Hepatocyte (in vitro differentiated cells): Measurements from ENCODE around the gene SLC1A2. TPM values are rescaled to one million over a fixed set of nuclear protein-coding genes. Genes with fewer than 3 reads are reported as not detected.

Experiments used
- DNase-seq: peaks from one replicate; pipeline ENCODE4 v3.0.0-alpha.2; 2016; ENCODE audit warnings: low spot score
- H2AFZ ChIP-seq: fragments of 200-600 bp; sonication (generic); 2 replicates; pipeline ENCODE4 v1.6.0; 2016; ENCODE audit warnings: antibody characterized with exemption, mild to moderate bottlenecking
- H3K27ac ChIP-seq: fragments of 200-600 bp; sonication (generic); 2 replicates; pipeline ENCODE4 v1.5.1; 2016; ENCODE audit warnings: mild to moderate bottlenecking
- H3K27me3 ChIP-seq: fragments of 200-600 bp; sonication (generic); 2 replicates; pipeline ENCODE4 v1.6.1; 2016
- H3K36me3 ChIP-seq: fragments of 200-600 bp; sonication (generic); replicated peaks from 2 replicates; pipeline ENCODE4 v1.5.1; 2016; ENCODE audit warnings: low read depth; ENCODE audit not compliant: insufficient read depth
- H3K4me1 ChIP-seq: fragments of 200-600 bp; sonication (generic); 2 replicates; pipeline ENCODE4 v1.5.1; 2016; ENCODE audit warnings: mild to moderate bottlenecking, moderate library complexity; ENCODE audit not compliant: insufficient read depth
- H3K4me2 ChIP-seq: fragments of 200-600 bp; sonication (generic); 2 replicates; pipeline ENCODE4 v1.6.0; 2016
- H3K4me3 ChIP-seq: fragments of 200-600 bp; sonication (generic); 2 replicates; pipeline ENCODE4 v1.5.1; 2016; ENCODE audit warnings: mild to moderate bottlenecking
- H3K79me2 ChIP-seq: fragments of 200-600 bp; sonication (generic); 2 replicates; pipeline ENCODE4 v1.6.0; 2017; ENCODE audit warnings: mild to moderate bottlenecking
- H3K9me2 ChIP-seq: fragments of 200-600 bp; sonication (generic); replicated peaks from 2 replicates; pipeline ENCODE4 v1.6.0; 2017; ENCODE audit warnings: mild to moderate bottlenecking; ENCODE audit not compliant: insufficient read depth
- H3K9me3 ChIP-seq: fragments of 200-600 bp; sonication (generic); 2 replicates; pipeline ENCODE4 v1.5.1; 2016; ENCODE audit warnings: low read depth, mild to moderate bottlenecking
- H4K20me1 ChIP-seq: fragments of 200-600 bp; sonication (generic); 2 replicates; pipeline ENCODE4 v1.6.0; 2016; ENCODE audit warnings: mild to moderate bottlenecking; ENCODE audit not compliant: insufficient read depth, poor library complexity, severe bottlenecking
- EZH2 ChIP-seq: fragments of 200-600 bp; sonication (generic); IDR thresholded peaks from 2 replicates; pipeline ENCODE4 v1.6.1; 2016; ENCODE audit warnings: antibody characterized with exemption, mild to moderate bottlenecking, borderline replicate concordance
- EZH2phosphoT487 ChIP-seq: fragments of 200-600 bp; sonication (generic); IDR thresholded peaks from one replicate; pipeline ENCODE4 v1.6.1; 2018; ENCODE audit warnings: antibody characterized with exemption, mild to moderate bottlenecking, low read depth, moderate library complexity; ENCODE audit not compliant: unreplicated experiment, severe bottlenecking
- WGBS: methylation state at CpG from one replicate; pipeline ENCODE4 v1.1.6; 2016; ENCODE audit warnings: low lambda C conversion rate; ENCODE audit errors: missing lambda C conversion rate; 5-methylcytosine and 5-hydroxymethylcytosine counted together
- polyA plus RNA-seq: library from polyadenylated mRNA; unstranded; fragments of >200 nt; fragmentation: Nextera tagmentation; extraction: Ambion mirVana; gene quantifications from 2 replicates; pipeline ENCODE4 v1.2.1, GENCODE V29; 2016
- total RNA-seq: library from RNA; depleted of rRNA; stranded (reverse); fragments of >200 nt; gene quantifications from 2 replicates; pipeline ENCODE4 v1.2.3, GENCODE V29; 2014
- TF ChIP-seq, protein P1 (sequence below): fragments of 200-600 bp; sonication (generic); IDR thresholded peaks from 2 replicates; pipeline ENCODE4 v1.5.1; 2016; ENCODE audit warnings: antibody characterized with exemption, mild to moderate bottlenecking; ENCODE audit not compliant: poor library complexity

Gene SLC1A2
- total and polyA plus RNA-seq, 2 experiments from 2014 or later = 0.59 to 2.9 TPM

DNA sequence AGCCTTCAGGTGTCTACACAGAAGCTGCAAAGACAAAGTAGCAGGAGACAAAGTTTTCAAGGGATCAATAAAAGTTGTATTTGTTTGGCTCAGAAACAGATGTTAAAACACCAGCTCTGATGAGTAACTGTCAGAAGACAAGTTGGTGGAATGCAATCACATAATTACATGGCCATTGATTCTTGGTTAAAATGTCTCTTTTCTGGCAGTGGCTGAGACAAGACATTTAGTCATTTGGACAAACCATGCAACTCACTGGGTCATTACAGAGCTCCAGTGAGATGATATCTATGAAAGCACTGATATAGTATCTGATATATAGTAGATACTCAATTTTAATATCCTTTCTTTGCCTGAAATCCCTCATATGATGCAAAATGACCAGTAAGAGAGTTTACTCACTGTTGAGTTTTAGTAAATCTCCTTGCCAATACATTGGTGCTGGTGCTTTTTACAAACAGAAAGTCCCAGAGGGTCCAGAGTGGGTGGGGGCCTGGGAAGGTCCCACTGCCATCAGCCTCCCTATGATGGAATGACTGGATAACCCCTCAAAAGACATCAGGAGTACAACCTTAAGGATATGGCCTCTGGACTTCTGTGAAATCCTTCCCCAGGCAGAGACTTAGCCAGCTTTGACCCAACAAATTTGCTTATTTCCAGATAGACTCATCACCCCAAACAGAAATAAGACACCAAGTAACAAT is 95.0 kb downstream of the SLC1A2 start:
- Histone ChIP-seq H3K4me3 (no peak overlapping the region), H3K9me2 (no peaks in the 10 kb centered on the region), H3K4me1 (no peaks in the 10 kb centered on the region), H3K36me3 (no peaks in the 10 kb centered on the region), H2AFZ (no peak overlapping the region), H3K4me2 (no peak overlapping the region), H3K79me2 (no peaks in the 10 kb centered on the region), H4K20me1 (no peaks in the 10 kb centered on the region), H3K27me3 (no peaks in the 10 kb centered on the region), H3K9me3 (no peaks in the 10 kb centered on the region), H3K27ac (no peak overlapping the region)
- no peak for TF ChIP-seq EZH2
- TF ChIP-seq EZH2phosphoT487 = no peak
- TF ChIP-seq, protein P1, sequence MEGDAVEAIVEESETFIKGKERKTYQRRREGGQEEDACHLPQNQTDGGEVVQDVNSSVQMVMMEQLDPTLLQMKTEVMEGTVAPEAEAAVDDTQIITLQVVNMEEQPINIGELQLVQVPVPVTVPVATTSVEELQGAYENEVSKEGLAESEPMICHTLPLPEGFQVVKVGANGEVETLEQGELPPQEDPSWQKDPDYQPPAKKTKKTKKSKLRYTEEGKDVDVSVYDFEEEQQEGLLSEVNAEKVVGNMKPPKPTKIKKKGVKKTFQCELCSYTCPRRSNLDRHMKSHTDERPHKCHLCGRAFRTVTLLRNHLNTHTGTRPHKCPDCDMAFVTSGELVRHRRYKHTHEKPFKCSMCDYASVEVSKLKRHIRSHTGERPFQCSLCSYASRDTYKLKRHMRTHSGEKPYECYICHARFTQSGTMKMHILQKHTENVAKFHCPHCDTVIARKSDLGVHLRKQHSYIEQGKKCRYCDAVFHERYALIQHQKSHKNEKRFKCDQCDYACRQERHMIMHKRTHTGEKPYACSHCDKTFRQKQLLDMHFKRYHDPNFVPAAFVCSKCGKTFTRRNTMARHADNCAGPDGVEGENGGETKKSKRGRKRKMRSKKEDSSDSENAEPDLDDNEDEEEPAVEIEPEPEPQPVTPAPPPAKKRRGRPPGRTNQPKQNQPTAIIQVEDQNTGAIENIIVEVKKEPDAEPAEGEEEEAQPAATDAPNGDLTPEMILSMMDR = no peak
- no peak for DNase-seq

DNA sequence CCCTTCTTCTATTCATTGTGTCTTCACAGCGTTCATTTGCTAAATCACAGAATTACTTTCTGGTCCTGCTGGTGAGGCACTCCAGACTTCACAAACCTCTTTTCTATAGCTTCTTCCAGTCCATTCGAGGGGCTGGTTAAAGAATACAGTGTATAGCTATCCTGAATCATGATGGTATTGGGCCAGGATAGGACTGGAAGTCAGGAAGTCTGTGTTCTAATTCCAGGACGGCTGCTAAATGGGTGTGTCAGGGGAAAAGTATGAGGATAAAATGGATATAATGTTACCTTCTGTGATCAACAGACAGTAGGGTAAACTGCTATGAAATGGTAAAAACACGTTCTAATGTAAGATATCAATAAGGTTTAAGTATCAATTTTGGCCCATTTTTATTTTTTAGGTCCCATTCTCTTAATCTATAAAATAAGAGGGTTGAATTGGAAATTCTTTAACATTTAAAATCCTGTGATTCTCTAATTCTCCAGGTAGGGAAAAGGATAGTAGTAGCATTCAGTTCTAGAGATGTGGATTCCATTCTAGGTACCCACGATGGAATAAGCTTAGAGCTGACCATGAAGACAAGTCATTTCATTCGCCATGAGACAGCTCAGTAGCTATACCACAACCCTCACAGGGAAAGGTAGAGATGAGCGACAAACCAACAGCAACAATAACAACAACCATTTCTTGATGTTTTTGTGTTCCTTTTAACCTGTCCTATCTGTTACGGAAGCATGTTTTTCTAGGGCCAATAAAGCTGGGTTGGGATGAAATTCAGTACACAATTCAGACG is 96.1 kb downstream of the SLC1A2 start:
- H3K4me3 ChIP-seq = no peak overlapping the region
- H3K4me1 ChIP-seq = no peaks in the 10 kb centered on the region
- no peak overlapping the region for H3K4me2 ChIP-seq
- H3K36me3 ChIP-seq = no peaks in the 10 kb centered on the region
- no peak overlapping the region for H2AFZ ChIP-seq
- H3K9me3 ChIP-seq = no peaks in the 10 kb centered on the region
- no peaks in the 10 kb centered on the region for H3K27me3 ChIP-seq
- no peaks in the 10 kb centered on the region for H3K9me2 ChIP-seq
- H3K27ac ChIP-seq = no peak overlapping the region
- H4K20me1 ChIP-seq = no peaks in the 10 kb centered on the region
- TF ChIP-seq, protein P1 = no peak
- TF ChIP-seq EZH2phosphoT487 (no peak), EZH2 (no peak)
- WGBS = 84% methylated on average over 9 of the region's 9 CpGs
- no peak for DNase-seq
- no peaks in the 10 kb centered on the region for H3K79me2 ChIP-seq

DNA sequence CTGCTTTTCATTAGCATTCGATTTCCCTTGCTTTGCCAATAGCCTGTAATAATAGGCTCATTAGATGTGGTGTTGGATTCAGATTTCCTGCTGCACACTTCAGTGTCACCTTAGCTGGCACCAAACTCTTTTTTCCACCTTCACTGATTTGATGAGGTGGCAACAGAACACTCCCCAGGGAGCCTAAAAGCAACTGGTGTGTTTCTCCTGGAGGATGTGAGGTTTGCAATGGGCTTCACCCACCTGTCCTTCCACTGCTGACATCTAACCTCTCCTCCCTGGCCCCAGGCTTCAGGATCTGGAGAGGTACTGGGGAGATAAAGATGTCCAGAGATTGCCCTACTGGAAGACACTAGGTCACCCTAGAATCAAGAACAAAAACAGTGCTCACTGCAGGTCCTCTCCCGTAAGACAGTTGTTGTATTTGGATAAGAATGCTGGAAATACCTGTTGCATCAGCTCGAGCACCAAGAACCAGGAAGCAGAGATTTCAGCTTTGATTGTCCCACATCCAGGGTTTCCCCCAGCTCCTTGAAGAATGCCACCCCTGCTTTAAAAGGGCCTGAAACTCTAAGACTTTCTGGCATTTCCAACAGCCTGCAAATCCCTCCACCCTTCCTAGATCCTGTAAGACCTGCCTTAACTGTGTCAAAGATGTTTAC is 96.9 kb downstream of the SLC1A2 start:
- no peak overlapping the region for H3K4me3 ChIP-seq
- H3K27ac ChIP-seq = no peak overlapping the region
- DNase-seq = no peak
- H4K20me1 ChIP-seq = no peaks in the 10 kb centered on the region
- no peaks in the 10 kb centered on the region for H3K9me3 ChIP-seq
- no peak for TF ChIP-seq EZH2
- no peak for TF ChIP-seq EZH2phosphoT487
- TF ChIP-seq, protein P1 = no peak
- H3K36me3 ChIP-seq = no peaks in the 10 kb centered on the region
- H3K79me2 ChIP-seq = no peaks in the 10 kb centered on the region
- H3K27me3 ChIP-seq = no peaks in the 10 kb centered on the region
- no peaks in the 10 kb centered on the region for H3K4me1 ChIP-seq
- H3K9me2 ChIP-seq = no peaks in the 10 kb centered on the region
- H2AFZ ChIP-seq = no peak overlapping the region
- 73% methylated on average over 3 of the region's 3 CpGs for WGBS
- H3K4me2 ChIP-seq = no peak overlapping the region
